GM23338 (cell line): Measurements from ENCODE around the gene UBE2D4. TPM values are rescaled to one million over a fixed set of nuclear protein-coding genes. Genes with fewer than 3 reads are reported as not detected.

Source experiments
- ATAC-seq: fragments of 200-7000 bp; cut with Tn5 transposase; 3 replicates; pipeline ENCODE4 v1.9.1; 2020
- DNase-seq: peaks from one replicate; pipeline ENCODE4 v3.0.0-alpha.2; 2015; ENCODE audit warnings: low spot score
- H2AFZ ChIP-seq: fragments of 200-600 bp; sonication (generic); 2 replicates; pipeline ENCODE4 v1.8.0; 2016; ENCODE audit warnings: antibody characterized with exemption, mild to moderate bottlenecking, moderate library complexity
- H3F3A ChIP-seq: fragments of 200-600 bp; sonication (generic); replicated peaks from 2 replicates; pipeline ENCODE4 v1.8.0; 2017; ENCODE audit warnings: antibody characterized with exemption, mixed run types, low read depth
- H3K27ac ChIP-seq: fragments of 200-600 bp; sonication (generic); 2 replicates; pipeline ENCODE4 v1.6.1; 2016; ENCODE audit warnings: low read depth
- H3K27me3 ChIP-seq: fragments of 200-600 bp; sonication (generic); 2 replicates; pipeline ENCODE4 v1.8.0; 2016; ENCODE audit warnings: mild to moderate bottlenecking, mixed run types, moderate library complexity; ENCODE audit not compliant: insufficient read depth
- H3K36me3 ChIP-seq: fragments of 200-600 bp; sonication (generic); 2 replicates; pipeline ENCODE4 v1.8.0; 2016; ENCODE audit warnings: mild to moderate bottlenecking; ENCODE audit not compliant: insufficient read depth
- H3K4me1 ChIP-seq: fragments of 200-600 bp; sonication (generic); 2 replicates; pipeline ENCODE4 v1.8.0; 2016; ENCODE audit warnings: mild to moderate bottlenecking, moderate library complexity; ENCODE audit not compliant: insufficient read depth
- H3K4me2 ChIP-seq: fragments of 200-600 bp; sonication (generic); 2 replicates; pipeline ENCODE4 v1.7.1; 2017; ENCODE audit warnings: mixed run types
- H3K4me3 ChIP-seq: fragments of 200-600 bp; sonication (generic); 2 replicates; pipeline ENCODE4 v1.6.1; 2016; ENCODE audit warnings: mixed run types
- H3K79me2 ChIP-seq: fragments of 200-600 bp; sonication (generic); replicated peaks from 2 replicates; pipeline ENCODE4 v1.8.0; 2017; ENCODE audit warnings: mild to moderate bottlenecking; ENCODE audit not compliant: insufficient read depth
- H3K9me2 ChIP-seq: fragments of 200-600 bp; sonication (generic); 2 replicates; pipeline ENCODE4 v1.8.0; 2017; ENCODE audit not compliant: insufficient read depth
- H4K20me1 ChIP-seq: fragments of 200-600 bp; sonication (generic); replicated peaks from 2 replicates; pipeline ENCODE4 v1.8.0; 2017; ENCODE audit warnings: mild to moderate bottlenecking; ENCODE audit not compliant: insufficient read depth
- H3K27ac Mint-ChIP-seq: 2 replicates; pipeline ENCODE4 v1.8.0; 2020; ENCODE audit warnings: inconsistent platforms, mild to moderate bottlenecking, moderate library complexity, mixed read lengths
- H3K27me3 Mint-ChIP-seq: 3 replicates; pipeline ENCODE4 v1.8.0; 2022; ENCODE audit warnings: low read depth, mild to moderate bottlenecking, moderate library complexity, mixed read lengths, inconsistent platforms; ENCODE audit not compliant: insufficient read depth, poor library complexity
- H3K36me3 Mint-ChIP-seq: 3 replicates; pipeline ENCODE4 v1.8.0; 2021; ENCODE audit warnings: low read depth, mild to moderate bottlenecking, inconsistent platforms, moderate library complexity, mixed read lengths
- H3K4me1 Mint-ChIP-seq: 3 replicates; pipeline ENCODE4 v1.8.0; 2020; ENCODE audit warnings: mild to moderate bottlenecking, inconsistent platforms, mixed read lengths
- H3K4me3 Mint-ChIP-seq: 3 replicates; pipeline ENCODE4 v1.8.0; 2021; ENCODE audit warnings: moderate library complexity, mild to moderate bottlenecking, inconsistent platforms, mixed read lengths
- H3K9me3 Mint-ChIP-seq: 3 replicates; pipeline ENCODE4 v1.8.0; 2020; ENCODE audit warnings: moderate library complexity, mild to moderate bottlenecking, inconsistent platforms, mixed read lengths
- EZH2phosphoT487 ChIP-seq: fragments of 200-600 bp; sonication (generic); IDR thresholded peaks from one replicate; pipeline ENCODE4 v1.8.1; 2018; ENCODE audit warnings: antibody characterized with exemption; ENCODE audit not compliant: unreplicated experiment
- POLR2AphosphoS5 ChIP-seq: IDR thresholded peaks from 2 replicates; pipeline ENCODE4 v1.6.1; 2016; ENCODE audit warnings: antibody characterized with exemption, low read depth
- STAT1 ChIP-seq: IDR thresholded peaks from one replicate; pipeline ENCODE4 v1.6.1; 2016; ENCODE audit warnings: antibody characterized with exemption; ENCODE audit not compliant: unreplicated experiment
- ZNF114 ChIP-seq: fragments of 250-450 bp; sonication (Bioruptor Pico); IDR thresholded peaks from 2 replicates; pipeline ENCODE4 v1.5.0; 2020; ENCODE audit warnings: mild to moderate bottlenecking, moderate library complexity
- ZNF331 ChIP-seq: fragments of 250-450 bp; sonication (Bioruptor Pico); IDR thresholded peaks from 2 replicates; pipeline ENCODE4 v1.5.0; 2020; ENCODE audit warnings: low read depth, mild to moderate bottlenecking, moderate library complexity
- ZNF462 ChIP-seq: fragments of 250-450 bp; sonication (Bioruptor Pico); IDR thresholded peaks from 2 replicates; pipeline ENCODE4 v1.5.0; 2020; ENCODE audit warnings: mild to moderate bottlenecking, moderate library complexity
- polyA plus RNA-seq: library from polyadenylated mRNA; unstranded; fragments of >200 nt; fragmentation: Nextera tagmentation; extraction: Ambion mirVana; gene quantifications from 2 replicates; pipeline ENCODE4 v1.2.1, GENCODE V29; 2016
- total RNA-seq: library from RNA; depleted of rRNA; stranded (reverse); fragments of >200 nt; shearing (Covaris generic); gene quantifications from 2 replicates; pipeline ENCODE4 v1.2.3, GENCODE V29; 2014
- TF ChIP-seq, protein P1 (sequence below), 2 experiments: fragments of 200-600 bp in 1 of 2; sonication (generic) in 1 of 2; conservative IDR thresholded peaks; 2 replicates each; pipeline versions ENCODE4 v1.5.1 to v1.6.1; 2016 to 2017; ENCODE audit warnings: antibody characterized with exemption in 2 of 2, low read depth in 2 of 2, mild to moderate bottlenecking in 2 of 2, moderate library complexity in 1 of 2
- TF ChIP-seq, protein P2 (sequence below): IDR thresholded peaks from 2 replicates; pipeline ENCODE4 v1.6.1; 2016; ENCODE audit warnings: antibody characterized with exemption
- TF ChIP-seq, protein P3 (sequence below): IDR thresholded peaks from one replicate; pipeline ENCODE4 v1.6.1; 2018; ENCODE audit warnings: antibody characterized with exemption; ENCODE audit not compliant: unreplicated experiment

Gene UBE2D4
- total and polyA plus RNA-seq, 2 experiments from 2014 or later: 5.8 to 8.4 TPM

GRCh38 chr7:43915907-43916306, 10.3 kb upstream of the UBE2D4 start:
- Histone ChIP-seq H2AFZ (no peak overlapping the region), H3K9me2 (0 out of 2 replicates have a peak, but pooled peaks cover 10% of the 10 kb centered on the region), H3K4me1 (no peaks in the 10 kb centered on the region; the same call in 1 of the 2 replicates), H3K27ac (no peak overlapping the region), H4K20me1 (no peaks in the 10 kb centered on the region), H3F3A (no peaks in the 10 kb centered on the region), H3K4me3 (no peak overlapping the region), H3K27me3 (no peaks in the 10 kb centered on the region), H3K4me2 (no peak overlapping the region), H3K79me2 (no peaks in the 10 kb centered on the region), H3K36me3 (no peaks in the 10 kb centered on the region; the same call in 1 of the 2 replicates)
- ATAC-seq: peak; percentile 55
- H3K36me3 Mint-ChIP-seq: peaks cover 46% of the 10 kb centered on the region
- peaks cover 5% of the 10 kb centered on the region for H3K27me3 Mint-ChIP-seq
- TF ChIP-seq, protein P1, sequence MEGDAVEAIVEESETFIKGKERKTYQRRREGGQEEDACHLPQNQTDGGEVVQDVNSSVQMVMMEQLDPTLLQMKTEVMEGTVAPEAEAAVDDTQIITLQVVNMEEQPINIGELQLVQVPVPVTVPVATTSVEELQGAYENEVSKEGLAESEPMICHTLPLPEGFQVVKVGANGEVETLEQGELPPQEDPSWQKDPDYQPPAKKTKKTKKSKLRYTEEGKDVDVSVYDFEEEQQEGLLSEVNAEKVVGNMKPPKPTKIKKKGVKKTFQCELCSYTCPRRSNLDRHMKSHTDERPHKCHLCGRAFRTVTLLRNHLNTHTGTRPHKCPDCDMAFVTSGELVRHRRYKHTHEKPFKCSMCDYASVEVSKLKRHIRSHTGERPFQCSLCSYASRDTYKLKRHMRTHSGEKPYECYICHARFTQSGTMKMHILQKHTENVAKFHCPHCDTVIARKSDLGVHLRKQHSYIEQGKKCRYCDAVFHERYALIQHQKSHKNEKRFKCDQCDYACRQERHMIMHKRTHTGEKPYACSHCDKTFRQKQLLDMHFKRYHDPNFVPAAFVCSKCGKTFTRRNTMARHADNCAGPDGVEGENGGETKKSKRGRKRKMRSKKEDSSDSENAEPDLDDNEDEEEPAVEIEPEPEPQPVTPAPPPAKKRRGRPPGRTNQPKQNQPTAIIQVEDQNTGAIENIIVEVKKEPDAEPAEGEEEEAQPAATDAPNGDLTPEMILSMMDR (conservative IDR thresholded peaks at IDR 0.05; ENCODE audit: low read depth in 2 of 2): no peak
- TF ChIP-seq ZNF114 (CRISPR knock-in tag): no peak
- no peak for TF ChIP-seq STAT1
- peak; percentile 72 for DNase-seq
- H3K4me3 Mint-ChIP-seq: no peak overlapping the region
- H3K9me3 Mint-ChIP-seq: peaks cover 59% of the 10 kb centered on the region
- H3K4me1 Mint-ChIP-seq: peaks cover 5% of the 10 kb centered on the region
- no peak overlapping the region for H3K27ac Mint-ChIP-seq

DNA sequence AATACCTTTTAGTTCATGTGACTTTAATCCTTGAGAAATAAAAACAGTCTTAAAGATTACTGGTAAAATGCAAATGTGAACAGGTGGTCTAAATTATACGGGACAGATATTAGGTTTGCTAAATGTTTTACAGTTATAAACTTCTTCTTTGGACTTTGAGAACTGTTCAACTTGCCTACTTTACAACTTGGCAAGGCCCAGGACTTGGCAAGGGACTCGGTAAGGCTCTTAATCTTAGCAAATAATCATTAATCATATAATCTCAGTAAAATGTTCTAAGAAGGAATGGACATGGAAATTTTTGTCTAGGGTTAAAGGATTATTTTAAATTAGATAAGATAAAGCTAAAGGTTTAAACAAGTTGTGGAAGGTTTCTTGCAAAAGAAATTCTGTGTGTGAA, 4.8 kb upstream of the UBE2D4 start:
- Histone ChIP-seq H3K36me3 (no peaks in the 10 kb centered on the region; the same call in 1 of the 2 replicates), H3K9me2 (0 out of 2 replicates have a peak, but pooled peaks cover 10% of the 10 kb centered on the region), H3K4me2 (no peak overlapping the region), H3K4me1 (no peaks in the 10 kb centered on the region; the same call in 1 of the 2 replicates), H3K79me2 (no peaks in the 10 kb centered on the region), H3K27ac (no peak overlapping the region), H3F3A (no peaks in the 10 kb centered on the region; the same call in 1 of the 2 replicates), H3K27me3 (peaks cover 18% of the 10 kb centered on the region), H3K4me3 (no peak overlapping the region), H4K20me1 (no peaks in the 10 kb centered on the region; the same call in 1 of the 2 replicates), H2AFZ (no peak overlapping the region)
- Mint-ChIP-seq H3K27me3 (peaks cover 16% of the 10 kb centered on the region), H3K4me3 (no peak overlapping the region), H3K36me3 (peaks cover 24% of the 10 kb centered on the region), H3K9me3 (peaks cover 20% of the 10 kb centered on the region), H3K4me1 (no peaks in the 10 kb centered on the region; the same call in 2 of the 3 replicates), H3K27ac (no peak overlapping the region)
- no peak for DNase-seq
- no peak for ATAC-seq
- TF ChIP-seq EZH2phosphoT487 (no peak), STAT1 (no peak), ZNF462 (CRISPR knock-in tag) (no peak), ZNF331 (CRISPR knock-in tag) (no peak), ZNF114 (CRISPR knock-in tag) (no peak), POLR2AphosphoS5 (no peak)
- TF ChIP-seq, protein P2, sequence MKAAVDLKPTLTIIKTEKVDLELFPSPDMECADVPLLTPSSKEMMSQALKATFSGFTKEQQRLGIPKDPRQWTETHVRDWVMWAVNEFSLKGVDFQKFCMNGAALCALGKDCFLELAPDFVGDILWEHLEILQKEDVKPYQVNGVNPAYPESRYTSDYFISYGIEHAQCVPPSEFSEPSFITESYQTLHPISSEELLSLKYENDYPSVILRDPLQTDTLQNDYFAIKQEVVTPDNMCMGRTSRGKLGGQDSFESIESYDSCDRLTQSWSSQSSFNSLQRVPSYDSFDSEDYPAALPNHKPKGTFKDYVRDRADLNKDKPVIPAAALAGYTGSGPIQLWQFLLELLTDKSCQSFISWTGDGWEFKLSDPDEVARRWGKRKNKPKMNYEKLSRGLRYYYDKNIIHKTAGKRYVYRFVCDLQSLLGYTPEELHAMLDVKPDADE: no peak
- TF ChIP-seq, protein P3, sequence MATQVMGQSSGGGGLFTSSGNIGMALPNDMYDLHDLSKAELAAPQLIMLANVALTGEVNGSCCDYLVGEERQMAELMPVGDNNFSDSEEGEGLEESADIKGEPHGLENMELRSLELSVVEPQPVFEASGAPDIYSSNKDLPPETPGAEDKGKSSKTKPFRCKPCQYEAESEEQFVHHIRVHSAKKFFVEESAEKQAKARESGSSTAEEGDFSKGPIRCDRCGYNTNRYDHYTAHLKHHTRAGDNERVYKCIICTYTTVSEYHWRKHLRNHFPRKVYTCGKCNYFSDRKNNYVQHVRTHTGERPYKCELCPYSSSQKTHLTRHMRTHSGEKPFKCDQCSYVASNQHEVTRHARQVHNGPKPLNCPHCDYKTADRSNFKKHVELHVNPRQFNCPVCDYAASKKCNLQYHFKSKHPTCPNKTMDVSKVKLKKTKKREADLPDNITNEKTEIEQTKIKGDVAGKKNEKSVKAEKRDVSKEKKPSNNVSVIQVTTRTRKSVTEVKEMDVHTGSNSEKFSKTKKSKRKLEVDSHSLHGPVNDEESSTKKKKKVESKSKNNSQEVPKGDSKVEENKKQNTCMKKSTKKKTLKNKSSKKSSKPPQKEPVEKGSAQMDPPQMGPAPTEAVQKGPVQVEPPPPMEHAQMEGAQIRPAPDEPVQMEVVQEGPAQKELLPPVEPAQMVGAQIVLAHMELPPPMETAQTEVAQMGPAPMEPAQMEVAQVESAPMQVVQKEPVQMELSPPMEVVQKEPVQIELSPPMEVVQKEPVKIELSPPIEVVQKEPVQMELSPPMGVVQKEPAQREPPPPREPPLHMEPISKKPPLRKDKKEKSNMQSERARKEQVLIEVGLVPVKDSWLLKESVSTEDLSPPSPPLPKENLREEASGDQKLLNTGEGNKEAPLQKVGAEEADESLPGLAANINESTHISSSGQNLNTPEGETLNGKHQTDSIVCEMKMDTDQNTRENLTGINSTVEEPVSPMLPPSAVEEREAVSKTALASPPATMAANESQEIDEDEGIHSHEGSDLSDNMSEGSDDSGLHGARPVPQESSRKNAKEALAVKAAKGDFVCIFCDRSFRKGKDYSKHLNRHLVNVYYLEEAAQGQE: no peak
